Measurements from ENCODE around the gene SMU1.

DNA sequence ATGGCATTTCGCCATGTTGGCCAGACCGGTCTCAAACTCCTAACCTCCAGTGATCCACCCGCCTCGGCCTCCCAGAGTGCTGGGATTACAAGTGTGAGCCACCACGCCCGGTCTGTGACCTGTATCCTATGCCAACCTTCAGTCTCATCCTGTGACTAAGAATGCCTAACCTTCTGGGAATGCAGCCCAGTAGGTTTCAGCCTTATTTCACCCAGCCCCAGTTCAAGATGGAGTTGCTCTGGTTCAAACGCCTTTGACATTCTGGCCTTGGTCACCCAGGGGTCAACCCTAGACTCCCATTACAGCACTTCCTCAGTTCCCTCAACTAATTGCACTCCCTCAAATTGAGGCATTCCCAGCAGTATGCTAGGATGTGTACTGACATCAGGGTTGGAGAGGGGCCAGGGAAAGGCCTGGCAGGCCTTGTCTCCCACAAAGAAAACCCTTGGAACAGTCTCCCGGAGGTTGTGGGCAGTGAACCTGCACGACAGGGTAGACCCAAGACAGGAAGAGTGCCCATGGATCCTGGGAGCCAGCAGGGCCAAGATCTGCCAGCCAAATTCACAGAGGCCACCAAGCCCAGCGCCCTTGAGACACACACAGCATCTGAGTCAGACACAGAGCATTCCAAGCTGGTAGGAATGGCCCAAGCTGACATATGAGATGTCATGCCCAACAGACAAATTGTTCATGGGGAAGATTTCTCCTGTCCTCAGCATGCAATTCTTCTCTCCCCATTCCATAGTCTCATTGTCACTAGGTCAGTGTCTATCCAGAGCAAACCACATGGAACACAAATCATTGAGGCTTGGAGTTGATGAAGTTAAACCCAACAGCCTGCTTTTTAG, 24.9 kb upstream of the SMU1 start:
- TF ChIP-seq, protein P1, sequence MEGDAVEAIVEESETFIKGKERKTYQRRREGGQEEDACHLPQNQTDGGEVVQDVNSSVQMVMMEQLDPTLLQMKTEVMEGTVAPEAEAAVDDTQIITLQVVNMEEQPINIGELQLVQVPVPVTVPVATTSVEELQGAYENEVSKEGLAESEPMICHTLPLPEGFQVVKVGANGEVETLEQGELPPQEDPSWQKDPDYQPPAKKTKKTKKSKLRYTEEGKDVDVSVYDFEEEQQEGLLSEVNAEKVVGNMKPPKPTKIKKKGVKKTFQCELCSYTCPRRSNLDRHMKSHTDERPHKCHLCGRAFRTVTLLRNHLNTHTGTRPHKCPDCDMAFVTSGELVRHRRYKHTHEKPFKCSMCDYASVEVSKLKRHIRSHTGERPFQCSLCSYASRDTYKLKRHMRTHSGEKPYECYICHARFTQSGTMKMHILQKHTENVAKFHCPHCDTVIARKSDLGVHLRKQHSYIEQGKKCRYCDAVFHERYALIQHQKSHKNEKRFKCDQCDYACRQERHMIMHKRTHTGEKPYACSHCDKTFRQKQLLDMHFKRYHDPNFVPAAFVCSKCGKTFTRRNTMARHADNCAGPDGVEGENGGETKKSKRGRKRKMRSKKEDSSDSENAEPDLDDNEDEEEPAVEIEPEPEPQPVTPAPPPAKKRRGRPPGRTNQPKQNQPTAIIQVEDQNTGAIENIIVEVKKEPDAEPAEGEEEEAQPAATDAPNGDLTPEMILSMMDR (IDR thresholded peaks at IDR 0.05), result no peak
- TF ChIP-seq POLR2A (IDR thresholded peaks at IDR 0.05), result no peak
